H9 (cell line): Measurements from ENCODE around the gene EEF2KMT. TPM values are rescaled to one million over a fixed set of nuclear protein-coding genes. Genes with fewer than 3 reads are reported as not detected.

ENCODE experiments used
- DNase-seq: peaks from one replicate; pipeline ENCODE4 v3.0.0-alpha.2; 2017
- H2AFZ ChIP-seq: one replicate; pipeline ENCODE4 v1.6.1; 2013; ENCODE audit warnings: mild to moderate bottlenecking, low read length, control low read depth, moderate library complexity
- H2AK5ac ChIP-seq: 2 replicates; pipeline ENCODE4 v1.6.1; 2013; ENCODE audit warnings: low read length, control low read depth, mixed read lengths; ENCODE audit not compliant: insufficient read length
- H2BK120ac ChIP-seq: one replicate; pipeline ENCODE4 v1.6.1; 2013; ENCODE audit warnings: low read depth, mild to moderate bottlenecking, low read length, control low read depth, inconsistent platforms; ENCODE audit not compliant: poor library complexity, severe bottlenecking
- H2BK12ac ChIP-seq: 2 replicates; pipeline ENCODE4 v1.6.1; 2013; ENCODE audit warnings: low read length, control low read depth, mixed read lengths, low read depth; ENCODE audit not compliant: insufficient read length
- H2BK15ac ChIP-seq: 2 replicates; pipeline ENCODE4 v1.6.1; 2013; ENCODE audit warnings: low read depth, low read length, control low read depth
- H2BK20ac ChIP-seq: one replicate; pipeline ENCODE4 v1.6.1; 2013; ENCODE audit warnings: low read depth, mild to moderate bottlenecking, low read length, control low read depth, inconsistent platforms; ENCODE audit not compliant: poor library complexity, severe bottlenecking
- H2BK5ac ChIP-seq: 2 replicates; pipeline ENCODE4 v1.6.1; 2013; ENCODE audit warnings: low read length, control low read depth, mixed read lengths; ENCODE audit not compliant: insufficient read length
- H3K14ac ChIP-seq: 2 replicates; pipeline ENCODE4 v1.6.1; 2013; ENCODE audit warnings: low read length, control low read depth; ENCODE audit not compliant: insufficient read depth
- H3K18ac ChIP-seq: 2 replicates; pipeline ENCODE4 v1.6.1; 2013; ENCODE audit warnings: low read depth, mild to moderate bottlenecking, mixed read lengths, low read length, control low read depth; ENCODE audit not compliant: insufficient read length
- H3K23ac ChIP-seq: 2 replicates; pipeline ENCODE4 v1.6.1; 2013; ENCODE audit warnings: low read length, control low read depth, mixed read lengths, low read depth; ENCODE audit not compliant: insufficient read length
- H3K23me2 ChIP-seq: 2 replicates; pipeline ENCODE4 v1.6.1; 2013; ENCODE audit warnings: low read depth, mild to moderate bottlenecking, mixed read lengths, low read length, control low read depth; ENCODE audit not compliant: insufficient read length, poor library complexity, severe bottlenecking
- H3K27ac ChIP-seq: 2 replicates; pipeline ENCODE4 v1.5.1; 2013; ENCODE audit warnings: low read length, control low read depth, mixed read lengths, low read depth; ENCODE audit not compliant: insufficient read length
- H3K27me3 ChIP-seq: 2 replicates; pipeline ENCODE4 v1.6.1; 2013; ENCODE audit warnings: low read length, control low read depth, inconsistent platforms; ENCODE audit not compliant: insufficient read depth
- H3K4ac ChIP-seq: 2 replicates; pipeline ENCODE4 v1.6.1; 2013; ENCODE audit warnings: low read depth, mild to moderate bottlenecking, control low read depth, inconsistent platforms, low read length, moderate library complexity
- H3K4me1 ChIP-seq: 2 replicates; pipeline ENCODE4 v1.6.1; 2013; ENCODE audit warnings: low read length, control low read depth, inconsistent platforms; ENCODE audit not compliant: insufficient read depth
- H3K4me2 ChIP-seq: 2 replicates; pipeline ENCODE4 v1.6.1; 2013; ENCODE audit warnings: low read length, control low read depth, mixed read lengths; ENCODE audit not compliant: insufficient read length, insufficient read depth
- H3K56ac ChIP-seq: 2 replicates; pipeline ENCODE4 v1.6.1; 2013; ENCODE audit warnings: low read depth, mild to moderate bottlenecking, mixed read lengths, low read length, control low read depth; ENCODE audit not compliant: insufficient read length
- H3K79me1 ChIP-seq: 2 replicates; pipeline ENCODE4 v1.6.1; 2013; ENCODE audit warnings: low read depth, mild to moderate bottlenecking, moderate library complexity, low read length, control low read depth, inconsistent platforms; ENCODE audit not compliant: insufficient read depth, poor library complexity, severe bottlenecking
- H3K79me2 ChIP-seq: 2 replicates; pipeline ENCODE4 v1.6.1; 2013; ENCODE audit warnings: low read length, control low read depth, inconsistent platforms; ENCODE audit not compliant: insufficient read depth
- H3K9ac ChIP-seq: 2 replicates; pipeline ENCODE4 v1.6.1; 2013; ENCODE audit warnings: low read length, control low read depth, mixed read lengths; ENCODE audit not compliant: insufficient read length; ENCODE audit errors: extremely low read depth
- H3K9me3 ChIP-seq: one replicate; pipeline ENCODE4 v1.6.1; 2013; ENCODE audit warnings: low read depth, low read length, inconsistent platforms; ENCODE audit not compliant: control insufficient read depth
- H3T11ph ChIP-seq: one replicate; pipeline ENCODE4 v1.6.1; 2013; ENCODE audit warnings: mild to moderate bottlenecking, low read length, control low read depth, inconsistent platforms
- H4K20me1 ChIP-seq: one replicate; pipeline ENCODE4 v1.6.1; 2013; ENCODE audit not compliant: control insufficient read depth, insufficient read length, insufficient read depth
- H4K5ac ChIP-seq: 2 replicates; pipeline ENCODE4 v1.6.1; 2013; ENCODE audit warnings: low read depth, mild to moderate bottlenecking, mixed read lengths, low read length, control low read depth; ENCODE audit not compliant: insufficient read length
- H4K8ac ChIP-seq: replicated peaks from 2 replicates; pipeline ENCODE4 v1.6.1; 2013; ENCODE audit warnings: low read length, control low read depth, mixed read lengths, low read depth; ENCODE audit not compliant: insufficient read length
- H4K91ac ChIP-seq: 2 replicates; pipeline ENCODE4 v1.6.1; 2013; ENCODE audit warnings: low read depth, mild to moderate bottlenecking, moderate library complexity, mixed read lengths, low read length, control low read depth; ENCODE audit not compliant: insufficient read length
- H3K27ac Mint-ChIP-seq, 3 experiments: 2 replicates in 2 of 3; 3 replicates in 1 of 3; pipeline ENCODE4 v1.8.0; 2020 to 2021; ENCODE audit warnings: mixed read lengths in 3 of 3, mild to moderate bottlenecking in 1 of 3, moderate library complexity in 1 of 3
- H3K27me3 Mint-ChIP-seq: 2 replicates; pipeline ENCODE4 v1.8.0; 2021; ENCODE audit warnings: low read depth, mild to moderate bottlenecking, moderate library complexity, mixed read lengths
- H3K36me3 Mint-ChIP-seq, 3 experiments: 2 replicates in 2 of 3; 3 replicates in 1 of 3; pipeline ENCODE4 v1.8.0; 2020 to 2021; ENCODE audit warnings: low read depth in 3 of 3, mixed read lengths in 3 of 3; ENCODE audit not compliant: insufficient read depth in 1 of 3
- H3K4me1 Mint-ChIP-seq, 2 experiments: 2 replicates each; pipeline ENCODE4 v1.8.0; 2020; ENCODE audit warnings: mixed read lengths in 2 of 2
- H3K4me3 Mint-ChIP-seq, 2 experiments: 2 replicates in 1 of 2; 3 replicates in 1 of 2; pipeline ENCODE4 v1.8.0; 2020 to 2021; ENCODE audit warnings: mild to moderate bottlenecking in 2 of 2, mixed read lengths in 2 of 2, moderate library complexity in 1 of 2
- H3K9me3 Mint-ChIP-seq, 2 experiments: 2 replicates in 1 of 2; 3 replicates in 1 of 2; pipeline ENCODE4 v1.8.0; 2020; ENCODE audit warnings: mild to moderate bottlenecking in 2 of 2, mixed read lengths in 2 of 2, moderate library complexity in 1 of 2
- CTCF ChIP-seq: fragments of 200-600 bp; sonication (generic); conservative IDR thresholded peaks from 3 replicates; pipeline ENCODE4 v1.8.0; 2021; ENCODE audit warnings: antibody characterized with exemption, mild to moderate bottlenecking
- WGBS: extraction: QIAGEN DNeasy Blood & Tissue Kit; methylation state at CpG from one replicate; pipeline ENCODE4 v1.1.7; 2013; ENCODE audit warnings: missing lambda C conversion rate, low lambda C conversion rate, mixed read lengths; ENCODE audit not compliant: insufficient read length; ENCODE audit errors: extremely low coverage; 5-methylcytosine and 5-hydroxymethylcytosine counted together
- total RNA-seq: library from RNA; stranded (reverse); gene quantifications from 2 replicates; pipeline ENCODE4 v1.2.1, GENCODE V29; 2021

EEF2KMT gene
- total RNA-seq, 1 experiment from 2014 or later = 16.4 TPM

GRCh38 chr16:5065813-5066212 is 31.8 kb downstream of the EEF2KMT start, which contains the start of gene C16orf89:
TSS of gene C16orf89 (minus strand) at chr16:5065956. CDS start at chr16:5065908, 48 bp downstream.
- TF ChIP-seq CTCF = no peak
- no peak within 1 kb of the TSS for H2AFZ ChIP-seq
- H3K27me3 ChIP-seq = no peaks in the 10 kb centered on the region
- H3K27ac Mint-ChIP-seq = peak within 1 kb of the TSS in 2 of 3 experiments; percentile 10 to 31; a peak in 2 of 7 replicates
- no peak within 1 kb of the TSS for H3T11ph ChIP-seq
- H3K18ac ChIP-seq = no peak within 1 kb of the TSS
- no peak within 1 kb of the TSS for H2BK5ac ChIP-seq
- H3K4ac ChIP-seq = no peak within 1 kb of the TSS
- DNase-seq = no peak
- no peak within 1 kb of the TSS for H4K91ac ChIP-seq
- WGBS = no CpG with 5 or more reads among the region's 10 CpGs
- H2BK12ac ChIP-seq = no peak within 1 kb of the TSS
- no peak within 1 kb of the TSS for H4K5ac ChIP-seq
- H3K23me2 ChIP-seq = no peaks in the 10 kb centered on the region
- H3K4me2 ChIP-seq = no peak within 1 kb of the TSS
- H3K4me3 Mint-ChIP-seq = no peak within 1 kb of the TSS
- H2BK15ac ChIP-seq = no peak within 1 kb of the TSS
- H2AK5ac ChIP-seq = no peak within 1 kb of the TSS
- H3K23ac ChIP-seq = no peak within 1 kb of the TSS
- H3K56ac ChIP-seq = no peak within 1 kb of the TSS
- no peaks in the 10 kb centered on the region for H3K36me3 Mint-ChIP-seq
- no peak within 1 kb of the TSS for H4K8ac ChIP-seq
- no peaks in the 10 kb centered on the region for H4K20me1 ChIP-seq
- no peaks in the 10 kb centered on the region for H3K79me2 ChIP-seq
- no peaks in the 10 kb centered on the region for H3K4me1 ChIP-seq
- H3K9me3 ChIP-seq = no peaks in the 10 kb centered on the region
- H3K14ac ChIP-seq = peak within 1 kb of the TSS; percentile 28; the same call in 1 of the 2 replicates
- H3K9ac ChIP-seq = no peak within 1 kb of the TSS
- peaks cover 13 to 15% of the 10 kb centered on the region in 2 experiments for H3K4me1 Mint-ChIP-seq
- no peak within 1 kb of the TSS for H2BK20ac ChIP-seq
- no peaks in the 10 kb centered on the region; the same call in 1 of the 2 replicates for H3K27me3 Mint-ChIP-seq
- no peaks in the 10 kb centered on the region for H3K79me1 ChIP-seq
- no peak within 1 kb of the TSS for H3K27ac ChIP-seq
- H2BK120ac ChIP-seq = no peak within 1 kb of the TSS
- H3K9me3 Mint-ChIP-seq = no peaks in the 10 kb centered on the region; a peak in 3 of 5 replicates
